B cell (primary cell): Measurements from ENCODE around the gene MARS1. TPM values are rescaled to one million over a fixed set of nuclear protein-coding genes. Genes with fewer than 3 reads are reported as not detected.

Experiments
- ATAC-seq: fragments of 200-7000 bp; cut with Tn5 transposase; one replicate; pipeline ENCODE4 v1.10.0; 2021; ENCODE audit warnings: low read depth, mild to moderate bottlenecking, moderate number of reproducible peaks, moderate library complexity
- CTCF ChIA-PET: fragments of 350-600 bp; sonication (Branson Sonifier 250); formaldehyde crosslinking; loops from one replicate; lab custom pipeline; 2021; ENCODE audit warnings: antibody characterized with exemption, inconsistent platforms; lab: Charles Lee
- POLR2A ChIA-PET: fragments of 350-600 bp; sonication (Branson Sonifier 250); formaldehyde crosslinking; loops from one replicate; lab custom pipeline; 2021; ENCODE audit warnings: antibody characterized with exemption; lab: Charles Lee
- DNase-seq: peaks from one replicate; pipeline ENCODE4 v3.0.0; 2013
- H2AFZ ChIP-seq: 2 replicates; pipeline ENCODE4 v1.6.1; 2012; ENCODE audit warnings: mild to moderate bottlenecking, low read depth, low read length; ENCODE audit not compliant: insufficient read depth, poor library complexity, severe bottlenecking
- H3K27ac ChIP-seq, 2 donors: 1 replicate in 1 of 2; 2 replicates in 1 of 2; pipeline ENCODE4 v1.5.1; 2012 to 2013; ENCODE audit warnings: low read length in 2 of 2, mild to moderate bottlenecking in 2 of 2, moderate library complexity in 1 of 2
- H3K27me3 ChIP-seq, 4 experiments: fragments of 200-600 bp in 1 of 4; sonication (generic) in 1 of 4; replicated peaks in 1 of 4; 1 replicate in 2 of 4; 2 replicates in 2 of 4; pipeline versions ENCODE4 v1.6.1 to v1.7.0; 2013 to 2016; ENCODE audit warnings: low read length in 3 of 4, mild to moderate bottlenecking in 2 of 4, mixed read lengths in 1 of 4, moderate library complexity in 1 of 4; ENCODE audit not compliant: insufficient read depth in 4 of 4, control insufficient read depth in 3 of 4; ENCODE audit errors: control extremely low read depth in 1 of 4
- H3K36me3 ChIP-seq, 2 experiments: replicated peaks in 1 of 2; 1 replicate in 1 of 2; 2 replicates in 1 of 2; pipeline versions ENCODE4 v1.6.1 to v1.7.1; 2013; ENCODE audit warnings: low read length in 1 of 2; ENCODE audit not compliant: insufficient read depth in 2 of 2, control insufficient read depth in 1 of 2; ENCODE audit errors: control extremely low read depth in 1 of 2, extremely low read depth in 1 of 2
- H3K4me1 ChIP-seq, 2 donors: fragments of 200-600 bp in 1 of 2; sonication (generic) in 1 of 2; 1 replicate in 1 of 2; 2 replicates in 1 of 2; pipeline versions ENCODE4 v1.5.1 to v1.6.1; 2013 to 2017; ENCODE audit warnings: low read length in 2 of 2; ENCODE audit not compliant: control insufficient read depth in 2 of 2, insufficient read depth in 2 of 2
- H3K4me2 ChIP-seq: replicated peaks from 2 replicates; pipeline ENCODE3; 2012; ENCODE audit warnings: mild to moderate bottlenecking, low read depth, low read length; ENCODE audit not compliant: poor library complexity, severe bottlenecking
- H3K4me3 ChIP-seq, 5 experiments: fragments of 200-600 bp in 1 of 5; sonication (generic) in 1 of 5; 1 replicate in 3 of 5; 2 replicates in 2 of 5; pipeline versions ENCODE4 v1.5.1 to v1.7.0; 2011 to 2016; ENCODE audit warnings: low read length in 4 of 5, mild to moderate bottlenecking in 4 of 5, low read depth in 2 of 5, control low read depth in 1 of 5, moderate library complexity in 1 of 5; ENCODE audit not compliant: insufficient read depth in 1 of 5; ENCODE audit errors: control extremely low read depth in 1 of 5, extremely low read depth in 1 of 5
- H3K79me2 ChIP-seq: fragments of 200-600 bp; sonication (generic); one replicate; pipeline ENCODE4 v1.6.0; 2016; ENCODE audit warnings: low read length; ENCODE audit not compliant: control insufficient read depth, insufficient read depth
- H3K9ac ChIP-seq: fragments of 200-600 bp; sonication (generic); 2 replicates; pipeline ENCODE4 v1.6.1; 2017; ENCODE audit warnings: mild to moderate bottlenecking, low read length, moderate library complexity
- H3K9me3 ChIP-seq, 3 donors: one replicate each; pipeline versions ENCODE4 v1.6.1 to v1.7.1; 2013; ENCODE audit warnings: low read length in 2 of 3; ENCODE audit not compliant: control insufficient read depth in 2 of 3, insufficient read depth in 1 of 3; ENCODE audit errors: control extremely low read depth in 1 of 3
- H4K20me1 ChIP-seq: 2 replicates; pipeline ENCODE4 v1.6.0; 2012; ENCODE audit warnings: mild to moderate bottlenecking, low read length; ENCODE audit not compliant: insufficient read depth, control insufficient read depth, poor library complexity, severe bottlenecking
- H3K27ac Mint-ChIP-seq: one replicate; pipeline ENCODE4 v1.8.0; 2021; ENCODE audit warnings: mixed read lengths
- H3K27me3 Mint-ChIP-seq: one replicate; pipeline ENCODE4 v1.8.0; 2021; ENCODE audit warnings: mixed read lengths
- H3K4me1 Mint-ChIP-seq: one replicate; pipeline ENCODE4 v1.8.0; 2021; ENCODE audit warnings: mixed read lengths
- H3K4me3 Mint-ChIP-seq: one replicate; pipeline ENCODE4 v1.8.0; 2021; ENCODE audit warnings: mixed read lengths
- H3K9me3 Mint-ChIP-seq: one replicate; pipeline ENCODE4 v1.8.0; 2022; ENCODE audit warnings: mixed read lengths; ENCODE audit not compliant: insufficient read depth
- CTCF ChIP-seq: fragments of 200-600 bp; IDR thresholded peaks from one replicate; pipeline ENCODE4 v1.8.0; 2022; ENCODE audit warnings: antibody characterized with exemption, mild to moderate bottlenecking
- EZH2 ChIP-seq: IDR thresholded peaks from 2 replicates; pipeline ENCODE4 v1.6.1; 2012; ENCODE audit warnings: borderline replicate concordance, low read depth, mild to moderate bottlenecking, moderate library complexity, low read length; ENCODE audit not compliant: insufficient read depth, poor library complexity, severe bottlenecking
- WGBS: methylation state at CpG from one replicate; pipeline ENCODE4 v1.1.5; 2013; ENCODE audit warnings: missing lambda C conversion rate; ENCODE audit not compliant: insufficient coverage; 5-methylcytosine and 5-hydroxymethylcytosine counted together
- intact Hi-C: fragments of 100-400 bp; cut with micrococcal nuclease; formaldehyde crosslinking; loops from one replicate; pipeline ENCODE4 v1.10.0; 2022
- polyA plus RNA-seq: library from polyadenylated mRNA; depleted of rRNA; stranded (reverse); fragments of >200 nt; gene quantifications from 2 replicates; pipeline ENCODE4 v1.2.3, GENCODE V29; 2012
- total RNA-seq, 2 donors: library from RNA; stranded (reverse); fragments of 120-200 nt in 1 of 2; gene quantifications; 1 replicate in 1 of 2; 2 replicates in 1 of 2; pipeline versions ENCODE4 v1.2.3 to v1.2.4, GENCODE V29; 2013 to 2022

Gene MARS1
- total and polyA plus RNA-seq, 2 donors (not counting 1 experiment from before 2014, with no cell fraction given), result 158 to 193 TPM

- Histone ChIP-seq H3K4me2 (no peak overlapping the region), H4K20me1 (peaks cover 17% of the 10 kb centered on the region), H3K9ac (no peak overlapping the region), H3K9me3 (no peaks in the 10 kb centered on the region), H3K4me3 (no peak overlapping the region), H3K27ac (no peak overlapping the region), H2AFZ (no peak overlapping the region), H3K27me3 (no peaks in the 10 kb centered on the region), H3K36me3 (peaks cover 8 to 51% of the 10 kb centered on the region in 2 experiments), H3K4me1 (peaks cover 28 to 31% of the 10 kb centered on the region in 2 donors), H3K79me2 (peaks cover 9% of the 10 kb centered on the region)
- no peak for TF ChIP-seq EZH2
- no peak for TF ChIP-seq CTCF
- CTCF ChIA-PET, result interaction anchor here (1.1 to 1.5 kb wide), 2 partner anchors 42 to 95 kb away, joined by 3 to 5 read pairs; no protein-coding TSS in a partner anchor
- intact Hi-C loops, result loop anchor here (10.0 kb wide), 1 partner anchor 891 kb away; the partner anchor contains the start of gene BAZ2A
- no peaks in the 10 kb centered on the region for H3K27me3 Mint-ChIP-seq
- peak overlapping the region; percentile 32 for H3K27ac Mint-ChIP-seq
- POLR2A ChIA-PET, result interaction anchor here (0.6 kb wide), 1 partner anchor 23 kb away, joined by 4 read pairs; no protein-coding TSS in a partner anchor
- H3K4me3 Mint-ChIP-seq, result no peak overlapping the region
- no peaks in the 10 kb centered on the region for H3K9me3 Mint-ChIP-seq
- ATAC-seq (no peak), DNase-seq (no peak)
- peaks cover 38% of the 10 kb centered on the region for H3K4me1 Mint-ChIP-seq
- WGBS, result over 99% methylated on average over 14 of the region's 16 CpGs
Measured at GRCh38 chr12:57525615-57526383, 37.9 kb downstream of the MARS1 start.
